HG03520 (cell line): ENCODE data around the gene SPRED3.
"Not testable (repeated sequence)": the region's sequence is repeated elsewhere in the genome, so short reads cannot be mapped to it uniquely, and the experiment has no call there.

Experiments used
- ATAC-seq: cut with Tn5 transposase; IDR thresholded peaks from one replicate; pipeline ENCODE4 v1.9.1; 2021; ENCODE audit warnings: mild to moderate bottlenecking, moderate library complexity; ENCODE audit not compliant: unreplicated experiment

The SPRED3 gene

GRCh38 chr19:38417146-38417543, 28.6 kb downstream of the SPRED3 start:
- ATAC-seq = no peak

GRCh38 chr19:38417544-38418506, 29.3 kb downstream of the SPRED3 start:
- no peak for ATAC-seq

DNA sequence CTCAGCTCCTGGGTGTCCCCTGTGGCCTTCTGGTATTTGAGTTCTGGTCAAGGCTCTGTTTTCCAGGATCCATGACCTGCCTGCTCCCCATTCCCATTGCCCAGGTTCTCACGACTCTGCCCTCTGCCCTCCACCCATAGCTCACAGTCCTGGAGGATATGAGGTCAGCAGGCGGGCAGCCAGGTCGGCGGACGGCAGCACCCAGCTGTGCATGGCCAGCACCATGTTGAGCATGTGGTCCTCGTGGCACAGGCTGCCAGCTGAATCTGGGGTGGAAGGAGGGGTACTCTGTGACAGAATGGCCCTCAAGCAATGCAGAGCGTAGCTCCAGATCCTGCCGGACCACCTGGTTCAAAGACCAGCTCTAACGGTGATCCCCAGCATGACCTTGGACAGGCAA, 32.4 kb downstream of the SPRED3 start:
- no peak for ATAC-seq

DNA sequence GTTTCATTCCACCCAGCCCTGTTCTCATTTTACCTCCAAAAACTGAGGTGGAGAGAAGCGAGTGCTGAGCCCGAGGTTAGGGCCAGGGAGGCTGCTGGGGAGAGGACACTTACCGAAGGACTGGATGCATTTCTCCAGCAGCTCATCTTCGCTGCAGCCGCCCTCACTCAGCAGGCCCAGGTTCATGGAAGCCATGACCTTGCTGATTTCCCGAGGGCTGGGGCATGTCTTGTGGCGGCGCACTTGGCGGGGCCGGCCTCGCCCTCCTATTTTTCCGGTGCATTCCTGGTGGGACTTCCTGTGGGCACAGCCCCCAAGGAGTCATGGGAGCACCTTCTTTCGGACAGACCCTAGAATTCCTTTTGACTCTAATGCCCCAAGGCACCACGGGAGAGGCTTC, 33.4 kb downstream of the SPRED3 start:
- no peak for ATAC-seq

DNA sequence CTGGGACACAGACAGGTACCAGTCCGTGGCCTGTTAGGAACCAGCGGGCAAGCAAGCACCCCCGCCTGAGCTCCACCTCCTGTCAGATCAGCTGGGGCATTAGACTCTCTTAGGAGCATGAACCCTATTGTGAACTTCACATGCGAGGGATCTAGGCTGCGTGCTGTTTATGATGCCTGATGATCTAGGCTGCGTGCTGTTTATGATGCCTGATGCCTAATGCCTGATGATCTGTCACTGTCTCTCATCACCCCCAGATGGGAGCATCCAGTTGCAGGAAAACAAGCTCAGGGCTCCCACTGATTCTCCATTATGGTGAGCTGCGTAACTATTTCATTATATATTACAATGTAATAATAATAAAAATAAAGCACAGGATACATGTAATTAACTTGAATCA, 33.9 kb downstream of the SPRED3 start:
- no peak for ATAC-seq

GRCh38 chr19:38424272-38424671, 35.8 kb downstream of the SPRED3 start:
- no peak for ATAC-seq

GRCh38 chr19:38425222-38425809, 36.8 kb downstream of the SPRED3 start:
- ATAC-seq = no peak

GRCh38 chr19:38425810-38426466, 37.4 kb downstream of the SPRED3 start, which contains the start of gene RASGRP4:
TSS of gene RASGRP4 (minus strand) at chr19:38426219. CDS start at chr19:38426091, 128 bp downstream.
- no peak for ATAC-seq

- not testable (repeated sequence) for ATAC-seq
Measured at GRCh38 chr19:38427035-38427677, 38.7 kb downstream of the SPRED3 start.

DNA sequence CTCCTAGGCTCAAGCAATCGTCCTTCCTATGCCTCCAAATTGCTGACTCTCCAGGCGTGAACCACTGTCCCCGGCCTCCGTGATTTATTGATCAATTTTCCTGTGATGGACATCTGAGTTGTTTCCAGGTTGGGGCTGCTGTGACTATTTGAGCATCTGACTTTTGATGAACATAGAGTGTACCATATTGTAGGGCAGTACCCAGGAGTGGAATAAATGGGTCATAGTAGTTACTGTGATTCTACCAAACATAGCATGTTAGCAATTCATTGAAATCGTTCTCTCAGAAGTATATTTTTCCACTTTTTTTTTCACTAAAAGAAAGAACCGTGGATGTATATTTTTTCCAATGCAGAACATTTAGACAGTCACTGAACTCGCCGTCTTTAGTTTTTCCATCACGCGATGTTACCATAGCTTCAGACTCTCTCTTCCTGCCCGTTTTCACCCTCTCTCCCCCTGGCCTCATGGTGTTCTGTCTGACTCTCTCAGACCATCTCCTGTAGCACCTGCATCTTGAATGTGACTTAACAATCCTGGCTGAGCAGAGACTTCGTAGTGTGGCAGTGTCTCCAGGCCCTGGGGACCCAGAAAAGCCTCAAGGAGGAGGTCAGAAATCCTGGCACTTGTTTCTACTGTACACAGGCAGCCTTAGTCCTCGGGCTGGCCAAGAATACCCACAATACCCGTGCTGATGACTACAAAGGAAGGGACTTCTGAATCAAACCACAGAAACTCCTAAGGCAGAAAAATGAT, 40.7 kb downstream of the SPRED3 start:
- no peak for ATAC-seq

DNA sequence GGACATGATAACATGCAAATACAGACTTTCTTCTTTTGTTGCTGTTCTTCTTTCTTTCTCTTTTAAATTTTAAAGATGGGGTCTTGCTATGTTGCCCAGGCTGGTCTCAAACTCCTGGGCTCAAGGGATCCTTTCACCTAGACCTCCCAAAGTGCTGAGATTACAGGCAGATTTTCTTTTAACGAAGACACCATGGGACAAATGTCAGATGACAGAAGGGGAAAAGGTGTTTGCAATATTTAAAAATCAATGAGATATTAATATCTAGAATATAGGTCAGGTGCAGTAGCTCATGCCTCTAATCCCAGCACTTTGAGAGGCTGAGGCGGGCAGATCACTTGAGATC, 41.3 kb downstream of the SPRED3 start:
- ATAC-seq = no peak

- ATAC-seq = no peak
Measured at GRCh38 chr19:38430931-38431330, 42.4 kb downstream of the SPRED3 start.

DNA sequence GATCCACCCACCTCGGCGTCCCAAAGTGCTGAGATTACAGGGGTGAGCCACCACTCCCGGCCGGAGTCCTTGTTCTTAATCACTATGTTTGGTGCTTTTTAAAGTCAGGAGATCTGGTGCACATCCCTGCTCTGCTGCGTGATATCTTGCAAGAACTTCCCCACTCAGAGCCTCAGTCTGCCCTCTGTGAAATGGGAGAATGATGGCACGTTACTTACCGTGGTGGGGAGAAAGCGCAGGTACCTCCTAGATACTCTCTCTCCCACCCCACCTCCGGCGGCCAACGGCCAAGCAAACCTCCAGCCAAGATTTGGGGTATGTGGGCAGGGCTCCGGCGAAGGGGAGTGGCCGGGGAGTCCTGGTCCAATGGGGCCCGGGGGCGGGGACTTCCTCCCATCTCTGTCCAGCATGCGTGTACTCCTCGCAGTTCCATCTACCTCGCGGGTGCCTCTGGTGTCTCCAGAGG, 44.8 kb downstream of the SPRED3 start, which contains the start of gene RYR1:
Gene RYR1 (plus strand): TSS at position 424 of the 466 bp plus-strand sequence. CDS start 139 bp downstream, outside the sequence.
- ATAC-seq = no peak

GRCh38 chr19:38434549-38435051, 46.1 kb downstream of the SPRED3 start:
- no peak for ATAC-seq

- no peak for ATAC-seq
Measured at GRCh38 chr19:38437295-38437694, 48.8 kb downstream of the SPRED3 start.

GRCh38 chr19:38437917-38438316, 49.4 kb downstream of the SPRED3 start:
- ATAC-seq = no peak

GRCh38 chr19:38440592-38440991, 52.1 kb downstream of the SPRED3 start:
- no peak for ATAC-seq

DNA sequence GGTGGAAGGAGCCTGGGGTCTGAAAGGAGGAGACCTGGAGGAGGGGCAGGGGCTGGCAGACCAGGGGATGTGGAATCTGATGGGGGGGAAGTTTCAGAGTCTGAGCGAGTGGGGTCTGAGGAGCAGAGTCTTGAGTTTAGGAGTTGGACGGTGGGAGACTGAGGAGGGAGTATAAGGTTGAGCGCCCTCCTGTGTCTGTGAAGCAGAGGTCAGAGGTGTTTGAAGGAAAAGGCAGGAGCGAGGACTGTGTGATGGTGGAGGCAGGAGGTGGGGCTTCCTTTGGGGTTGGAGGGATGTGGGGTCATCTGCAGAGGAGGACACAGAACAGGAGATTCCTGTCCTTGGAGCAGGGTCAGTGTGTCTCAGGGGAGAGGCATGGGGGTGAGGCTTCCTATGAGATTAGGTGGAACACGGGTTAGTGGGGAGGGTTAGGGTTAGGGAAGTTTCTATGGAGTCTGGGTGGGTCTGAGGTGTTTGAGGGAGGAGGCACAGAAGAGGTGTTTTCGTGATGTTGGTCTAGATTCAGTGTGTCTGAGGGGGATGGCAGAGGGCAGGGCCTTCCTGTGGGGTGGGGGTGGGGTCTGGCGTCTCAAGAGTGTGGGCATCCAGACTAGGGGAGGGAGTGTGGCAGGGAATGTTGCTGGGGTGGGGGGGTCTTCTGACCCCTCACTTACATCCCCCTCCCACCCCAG, 53.3 kb downstream of the SPRED3 start:
- no peak for ATAC-seq

GRCh38 chr19:38442736-38443135, 54.2 kb downstream of the SPRED3 start:
- no peak for ATAC-seq
